LHCN-M2 (cell line): ENCODE results near the gene CKAP5. TPM values are rescaled to one million over a fixed set of nuclear protein-coding genes. Genes with fewer than 3 reads are reported as not detected.

Experiments
- DNase-seq: peaks from one replicate; pipeline ENCODE4 v3.0.0-alpha.2; 2012; ENCODE audit warnings: low read depth
- polyA plus RNA-seq: library from polyadenylated mRNA; unstranded; fragments of >200 nt; gene quantifications from one replicate; pipeline ENCODE4 v1.2.1, GENCODE V29; 2012; ENCODE audit warnings: missing spikeins
- total RNA-seq: library from RNA; depleted of rRNA; stranded (reverse); fragments of >200 nt; gene quantifications from 2 replicates; pipeline ENCODE4 v1.2.3, GENCODE V29; 2014; rRNA removed

Gene CKAP5
- 101 and 115 TPM in 2 replicates for total RNA-seq
- polyA plus RNA-seq = 36.6 TPM

GRCh38 chr11:46845740-46846509 is at the start of gene CKAP5:
CKAP5 (minus strand) TSS chr11:46846280; CDS start chr11:46821231, 25,049 bp downstream.
- DNase-seq = peak; percentile 90

GRCh38 chr11:46895821-46896220 is 49.7 kb upstream of the CKAP5 start:
- DNase-seq = no peak

- no peak for DNase-seq
Measured at GRCh38 chr11:46894961-46895360, 48.9 kb upstream of the CKAP5 start.

GRCh38 chr11:46894506-46894905 is 48.4 kb upstream of the CKAP5 start:
- DNase-seq = no peak

GRCh38 chr11:46892838-46893237 is 46.8 kb upstream of the CKAP5 start:
- no peak for DNase-seq

GRCh38 chr11:46892109-46892508 is 46.0 kb upstream of the CKAP5 start:
- DNase-seq = no peak

GRCh38 chr11:46890665-46891064 is 44.6 kb upstream of the CKAP5 start:
- peak; percentile 56 for DNase-seq

GRCh38 chr11:46889689-46890475 is 43.8 kb upstream of the CKAP5 start:
- peak; percentile 64 for DNase-seq

GRCh38 chr11:46889251-46889650 is 43.2 kb upstream of the CKAP5 start:
- no peak for DNase-seq

GRCh38 chr11:46888636-46889035 is 42.6 kb upstream of the CKAP5 start:
- no peak for DNase-seq

- no peak for DNase-seq
Measured at GRCh38 chr11:46886211-46886610, 40.1 kb upstream of the CKAP5 start.

- no peak for DNase-seq
Measured at GRCh38 chr11:46879056-46879585, 33.0 kb upstream of the CKAP5 start.

GRCh38 chr11:46877580-46877979 is 31.5 kb upstream of the CKAP5 start:
- DNase-seq = no peak

GRCh38 chr11:46876471-46876870 is 30.4 kb upstream of the CKAP5 start:
- no peak for DNase-seq

GRCh38 chr11:46874586-46874985 is 28.5 kb upstream of the CKAP5 start:
- DNase-seq = no peak

- DNase-seq = no peak
Measured at GRCh38 chr11:46868912-46869311, 22.8 kb upstream of the CKAP5 start.

GRCh38 chr11:46865340-46865739 is 19.3 kb upstream of the CKAP5 start:
- peak; percentile 75 for DNase-seq

GRCh38 chr11:46860218-46860617 is 14.1 kb upstream of the CKAP5 start:
- no peak for DNase-seq

GRCh38 chr11:46858920-46859546 is 13.0 kb upstream of the CKAP5 start:
- no peak for DNase-seq

GRCh38 chr11:46857666-46858065 is 11.6 kb upstream of the CKAP5 start:
- DNase-seq = no peak

GRCh38 chr11:46856605-46857343 is 10.7 kb upstream of the CKAP5 start:
- peak; percentile 45 for DNase-seq
